Measurements from ENCODE around the gene MINDY4.

Gene MINDY4

DNA sequence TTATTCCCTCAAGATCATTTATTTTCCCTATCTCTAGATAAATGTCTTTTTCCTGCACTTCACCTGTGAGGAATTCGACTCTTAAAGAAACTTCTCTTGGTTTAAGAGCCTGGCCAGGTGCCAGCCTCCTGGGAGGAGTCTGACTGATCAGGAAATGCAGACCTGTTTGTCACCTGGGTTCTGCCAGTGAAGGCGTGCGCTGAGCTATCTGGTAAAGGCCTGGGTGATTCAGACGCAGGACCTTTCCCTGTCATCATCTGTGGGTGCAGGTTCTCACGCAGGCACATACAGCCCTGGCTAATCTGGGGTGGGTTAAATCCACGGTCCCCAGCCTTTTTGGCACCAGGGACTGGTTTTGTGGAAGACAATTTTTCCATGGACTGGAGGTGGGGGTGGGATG is 75.2 kb downstream of the MINDY4 start:
- DNase-seq (ENCODE audit: low read depth) = peak; percentile 94
- TF ChIP-seq, protein P1, sequence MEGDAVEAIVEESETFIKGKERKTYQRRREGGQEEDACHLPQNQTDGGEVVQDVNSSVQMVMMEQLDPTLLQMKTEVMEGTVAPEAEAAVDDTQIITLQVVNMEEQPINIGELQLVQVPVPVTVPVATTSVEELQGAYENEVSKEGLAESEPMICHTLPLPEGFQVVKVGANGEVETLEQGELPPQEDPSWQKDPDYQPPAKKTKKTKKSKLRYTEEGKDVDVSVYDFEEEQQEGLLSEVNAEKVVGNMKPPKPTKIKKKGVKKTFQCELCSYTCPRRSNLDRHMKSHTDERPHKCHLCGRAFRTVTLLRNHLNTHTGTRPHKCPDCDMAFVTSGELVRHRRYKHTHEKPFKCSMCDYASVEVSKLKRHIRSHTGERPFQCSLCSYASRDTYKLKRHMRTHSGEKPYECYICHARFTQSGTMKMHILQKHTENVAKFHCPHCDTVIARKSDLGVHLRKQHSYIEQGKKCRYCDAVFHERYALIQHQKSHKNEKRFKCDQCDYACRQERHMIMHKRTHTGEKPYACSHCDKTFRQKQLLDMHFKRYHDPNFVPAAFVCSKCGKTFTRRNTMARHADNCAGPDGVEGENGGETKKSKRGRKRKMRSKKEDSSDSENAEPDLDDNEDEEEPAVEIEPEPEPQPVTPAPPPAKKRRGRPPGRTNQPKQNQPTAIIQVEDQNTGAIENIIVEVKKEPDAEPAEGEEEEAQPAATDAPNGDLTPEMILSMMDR (IDR thresholded peaks at IDR 0.05; ENCODE audit: insufficient read depth, low read depth, low read length, missing control alignments) = no peak
- no peak overlapping the region for H3K4me3 ChIP-seq (ENCODE audit: low read length)

DNA sequence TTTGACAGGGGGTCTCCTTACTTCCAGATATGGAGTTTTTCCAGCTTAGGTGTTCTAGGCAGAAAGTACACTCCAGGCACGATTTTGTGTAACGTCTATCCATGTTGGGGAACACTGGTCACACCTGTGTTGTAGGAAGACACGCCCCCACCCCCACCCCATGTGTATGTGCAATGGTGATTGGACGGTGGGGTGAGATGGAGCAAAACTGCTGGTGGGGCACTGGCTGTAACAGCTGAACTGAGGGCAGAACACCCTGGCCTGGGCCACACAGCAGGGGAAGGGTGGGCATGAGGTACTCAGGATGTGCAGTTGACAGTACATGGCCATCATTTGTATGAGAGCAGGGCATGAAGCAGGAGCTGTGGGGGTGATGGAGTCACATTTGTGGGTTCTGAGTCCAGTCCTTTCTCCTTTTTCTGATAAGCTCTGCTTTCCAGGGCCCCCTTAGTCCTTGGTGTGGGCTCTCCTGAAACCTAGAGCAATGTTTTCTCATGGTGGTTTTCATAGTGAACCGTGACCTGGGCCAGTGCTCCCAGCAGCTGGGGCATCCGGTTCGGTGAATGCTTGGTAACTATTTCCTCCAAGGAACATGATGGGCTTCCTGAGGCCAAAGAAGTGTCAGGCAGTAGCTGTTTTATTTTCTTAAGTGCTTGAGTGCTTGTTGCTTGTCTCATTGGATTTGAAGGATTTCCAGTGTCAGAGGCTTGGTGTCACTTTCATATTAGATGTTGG is 77.1 kb downstream of the MINDY4 start:
- TF ChIP-seq, protein P1 (IDR thresholded peaks at IDR 0.05; ENCODE audit: insufficient read depth, low read depth, low read length, missing control alignments) = no peak
- H3K4me3 ChIP-seq (ENCODE audit: low read length) = no peak overlapping the region
- DNase-seq (ENCODE audit: low read depth) = no peak

DNA sequence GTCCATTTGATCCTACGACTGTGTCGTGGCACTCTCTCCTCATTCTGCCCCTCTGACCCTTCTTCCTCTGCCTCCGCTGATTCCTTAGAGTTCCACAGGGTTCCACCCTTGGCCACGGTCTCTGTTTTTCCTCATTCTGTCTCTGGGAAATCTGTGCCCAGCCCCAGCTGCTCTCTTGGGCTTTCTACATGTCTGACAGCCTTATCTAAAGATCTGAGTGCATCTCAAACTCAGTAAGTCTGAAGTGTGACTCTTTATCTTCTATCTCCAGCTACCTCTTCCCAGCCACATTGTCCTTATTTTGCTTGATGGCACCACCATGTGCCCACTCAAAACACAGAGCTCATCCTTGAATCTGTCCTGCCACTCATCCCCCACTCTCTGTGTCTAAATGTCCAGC is 78.3 kb downstream of the MINDY4 start:
- H3K4me3 ChIP-seq (ENCODE audit: low read length) = no peak overlapping the region
- DNase-seq (ENCODE audit: low read depth) = no peak
- TF ChIP-seq, protein P1 (IDR thresholded peaks at IDR 0.05; ENCODE audit: insufficient read depth, low read depth, low read length, missing control alignments) = no peak

DNA sequence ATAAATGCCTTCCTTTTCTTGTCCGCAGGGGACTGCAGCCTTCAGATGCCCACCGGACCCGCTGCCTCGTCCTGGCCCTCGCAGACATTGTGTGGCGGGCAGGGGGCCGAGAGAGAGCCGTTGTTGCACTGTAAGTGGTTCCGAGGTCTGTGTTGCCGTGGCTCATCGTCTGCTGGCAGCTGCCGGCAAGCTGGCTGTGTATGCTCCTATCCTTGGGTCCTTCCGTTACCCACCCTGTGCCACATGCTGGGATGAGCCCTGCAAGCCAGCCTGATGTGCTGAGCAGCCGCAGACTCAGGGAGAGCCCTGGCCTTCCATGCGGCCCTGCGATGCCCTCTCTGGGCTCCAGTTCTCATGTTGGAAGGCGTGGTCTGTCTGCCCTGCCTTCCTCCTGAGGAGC is 79.2 kb downstream of the MINDY4 start:
- DNase-seq (ENCODE audit: low read depth) = no peak
- no peak overlapping the region for H3K4me3 ChIP-seq (ENCODE audit: low read length)
- TF ChIP-seq, protein P1 (IDR thresholded peaks at IDR 0.05; ENCODE audit: insufficient read depth, low read depth, low read length, missing control alignments) = no peak

DNA sequence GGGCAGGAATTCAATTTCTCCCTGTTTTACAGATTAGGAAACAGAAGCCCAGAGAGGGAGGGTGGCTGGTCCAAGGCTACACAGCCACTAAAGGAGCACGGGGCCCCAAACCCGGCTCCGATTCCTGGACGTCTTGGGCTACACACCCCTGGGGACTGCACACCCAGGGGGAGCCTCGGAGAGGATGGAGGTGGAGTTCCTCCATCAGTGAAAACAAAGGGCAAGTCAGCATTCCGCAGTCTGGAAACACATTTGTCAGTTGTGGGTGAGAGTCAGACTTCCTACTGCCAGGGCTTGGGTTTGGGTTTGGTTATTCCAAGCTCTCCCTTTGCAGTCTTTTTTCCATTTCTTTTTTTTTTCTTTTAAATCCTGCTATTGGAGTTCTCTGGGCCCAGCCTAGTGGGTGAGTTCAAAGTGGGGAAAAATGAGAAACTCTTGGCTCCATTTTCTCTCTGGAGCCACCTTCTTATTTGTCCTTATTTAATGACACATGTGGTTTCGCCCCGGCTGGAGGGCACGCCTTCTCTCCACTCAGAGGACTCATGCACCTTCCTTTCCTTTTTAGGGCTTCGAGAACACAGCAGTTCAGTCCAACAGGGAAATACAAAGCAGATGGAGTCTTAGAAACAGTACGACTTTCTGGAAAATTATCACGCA is 80.6 kb downstream of the MINDY4 start:
- no peak for DNase-seq (ENCODE audit: low read depth)
- H3K4me3 ChIP-seq (ENCODE audit: low read length) = no peak overlapping the region
- TF ChIP-seq, protein P1 (IDR thresholded peaks at IDR 0.05; ENCODE audit: insufficient read depth, low read depth, low read length, missing control alignments) = no peak

DNA sequence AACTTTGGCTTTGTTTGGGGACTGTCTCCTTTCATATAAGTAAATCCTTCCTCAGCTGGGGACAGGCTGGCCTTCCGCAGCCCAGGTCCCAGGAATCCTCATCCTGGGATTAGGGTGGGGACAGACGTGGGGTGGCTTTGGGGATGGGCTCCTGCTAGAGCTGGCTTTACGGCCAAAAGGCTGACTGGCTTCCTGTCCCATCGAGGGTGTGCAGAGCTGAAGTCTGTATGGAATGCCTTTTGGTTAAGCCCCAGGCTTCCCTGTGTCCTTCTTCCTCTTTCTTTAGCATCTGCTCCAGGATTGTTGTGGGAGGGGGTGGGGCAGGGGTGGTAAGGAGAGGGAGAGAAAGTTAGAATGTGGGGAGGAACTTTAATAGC is 81.1 kb downstream of the MINDY4 start:
- TF ChIP-seq, protein P1 (IDR thresholded peaks at IDR 0.05; ENCODE audit: insufficient read depth, low read depth, low read length, missing control alignments) = no peak
- DNase-seq (ENCODE audit: low read depth) = no peak
- H3K4me3 ChIP-seq (ENCODE audit: low read length) = no peak overlapping the region
